ENCODE data around the gene HYI. TPM values are rescaled to one million over a fixed set of nuclear protein-coding genes. Genes with fewer than 3 reads are reported as not detected.
A peak's percentile ranks its signal among the peaks of the same experiment; 100 is the strongest.

The HYI gene
- total and polyA plus RNA-seq, 7 donors = 7.4 to 21.4 (median 12.2) TPM

GRCh38 chr1:43437031-43437973 is 16.4 kb downstream of the HYI start:
- intact Hi-C loops (cut with DNase I) = no loop called here
- no peaks in the 10 kb centered on the region for H3K9me3 ChIP-seq
- peaks cover 11 to 88% of the 10 kb centered on the region in 2 donors for H3K36me3 ChIP-seq (ENCODE audit: insufficient read depth in 1 of 2, low read depth in 1 of 2)
- DNase-seq = no peak
- H3K4me1 ChIP-seq = no peaks in the 10 kb centered on the region
- 90 to 96% (median 92%) methylated on average over 20 of the region's 20 CpGs for WGBS, 3 donors
- H3K27me3 ChIP-seq (ENCODE audit: insufficient read depth in 3 of 3, low read length in 2 of 3) = no peaks in the 10 kb centered on the region
- no peak overlapping the region for H3K4me3 ChIP-seq
- TF ChIP-seq, protein P1, sequence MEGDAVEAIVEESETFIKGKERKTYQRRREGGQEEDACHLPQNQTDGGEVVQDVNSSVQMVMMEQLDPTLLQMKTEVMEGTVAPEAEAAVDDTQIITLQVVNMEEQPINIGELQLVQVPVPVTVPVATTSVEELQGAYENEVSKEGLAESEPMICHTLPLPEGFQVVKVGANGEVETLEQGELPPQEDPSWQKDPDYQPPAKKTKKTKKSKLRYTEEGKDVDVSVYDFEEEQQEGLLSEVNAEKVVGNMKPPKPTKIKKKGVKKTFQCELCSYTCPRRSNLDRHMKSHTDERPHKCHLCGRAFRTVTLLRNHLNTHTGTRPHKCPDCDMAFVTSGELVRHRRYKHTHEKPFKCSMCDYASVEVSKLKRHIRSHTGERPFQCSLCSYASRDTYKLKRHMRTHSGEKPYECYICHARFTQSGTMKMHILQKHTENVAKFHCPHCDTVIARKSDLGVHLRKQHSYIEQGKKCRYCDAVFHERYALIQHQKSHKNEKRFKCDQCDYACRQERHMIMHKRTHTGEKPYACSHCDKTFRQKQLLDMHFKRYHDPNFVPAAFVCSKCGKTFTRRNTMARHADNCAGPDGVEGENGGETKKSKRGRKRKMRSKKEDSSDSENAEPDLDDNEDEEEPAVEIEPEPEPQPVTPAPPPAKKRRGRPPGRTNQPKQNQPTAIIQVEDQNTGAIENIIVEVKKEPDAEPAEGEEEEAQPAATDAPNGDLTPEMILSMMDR (IDR thresholded peaks at IDR 0.05) = no peak
- ATAC-seq = no peak
- H3K27ac ChIP-seq = no peak overlapping the region

DNA sequence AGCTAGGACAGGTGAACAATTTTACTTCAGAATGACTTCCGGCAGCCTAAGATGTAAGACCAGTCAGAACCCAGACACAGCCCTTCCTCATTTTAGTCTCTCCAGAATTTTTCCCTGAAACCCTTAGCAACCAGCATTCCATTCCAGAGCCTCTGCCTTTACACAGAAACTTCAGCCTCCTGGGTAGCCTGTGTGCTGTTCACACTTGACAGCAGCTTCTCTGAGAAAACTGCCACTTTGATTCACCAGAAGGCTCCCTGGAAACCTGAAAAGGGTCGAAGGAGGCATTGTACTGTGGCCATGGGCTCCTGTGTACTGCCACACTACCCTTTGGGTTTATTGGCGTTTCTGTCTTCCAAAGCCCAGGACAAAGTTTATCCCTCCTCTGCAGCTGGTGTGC is 17.4 kb downstream of the HYI start:
- intact Hi-C loops (cut with DNase I) = no loop called here
- H3K27ac ChIP-seq = no peak overlapping the region
- H3K36me3 ChIP-seq (ENCODE audit: insufficient read depth in 1 of 2, low read depth in 1 of 2) = peaks cover 16 to 88% of the 10 kb centered on the region in 2 donors
- H3K4me3 ChIP-seq = no peak overlapping the region
- WGBS, 3 donors = 76 to 85% (median 83%) methylated on average over 3 of the region's 3 CpGs
- no peak for ATAC-seq
- no peak for DNase-seq
- H3K9me3 ChIP-seq = no peaks in the 10 kb centered on the region
- TF ChIP-seq, protein P1 (IDR thresholded peaks at IDR 0.05) = no peak
- no peaks in the 10 kb centered on the region for H3K27me3 ChIP-seq (ENCODE audit: insufficient read depth in 3 of 3, low read length in 2 of 3)
- H3K4me1 ChIP-seq = no peaks in the 10 kb centered on the region

GRCh38 chr1:43435146-43436145 is 18.3 kb downstream of the HYI start:
- Histone ChIP-seq H3K4me3 (no peak overlapping the region), H3K9me3 (no peaks in the 10 kb centered on the region), H3K36me3 (ENCODE audit: insufficient read depth in 1 of 2, low read depth in 1 of 2) (peaks cover 23 to 88% of the 10 kb centered on the region in 2 donors), H3K27me3 (ENCODE audit: insufficient read depth in 3 of 3, low read length in 2 of 3) (no peaks in the 10 kb centered on the region), H3K4me1 (no peaks in the 10 kb centered on the region), H3K27ac (peak overlapping the region; percentile 10)
- DNase-seq = peak in 1 of 2 donors; percentile 52
- TF ChIP-seq, protein P1 (IDR thresholded peaks at IDR 0.05) = no peak
- peak; percentile 43 to 70 (median 49) for ATAC-seq
- intact Hi-C loops (cut with DNase I) = no loop called here
- WGBS, 3 donors = 60 to 77% (median 61%) methylated on average over 14 of the region's 14 CpGs

GRCh38 chr1:43434256-43434655 is 19.5 kb downstream of the HYI start:
- Histone ChIP-seq H3K27ac (no peak overlapping the region), H3K36me3 (ENCODE audit: insufficient read depth in 1 of 2, low read depth in 1 of 2) (peaks cover 20 to 88% of the 10 kb centered on the region in 2 donors), H3K27me3 (ENCODE audit: insufficient read depth in 3 of 3, low read length in 2 of 3) (no peaks in the 10 kb centered on the region), H3K4me3 (no peak overlapping the region), H3K4me1 (no peaks in the 10 kb centered on the region), H3K9me3 (no peaks in the 10 kb centered on the region)
- DNase-seq (no peak), ATAC-seq (no peak)
- intact Hi-C loops (cut with DNase I) = no loop called here
- TF ChIP-seq, protein P1 (IDR thresholded peaks at IDR 0.05) = no peak
- 89 to 93% (median 90%) methylated on average over 7 of the region's 7 CpGs for WGBS, 3 donors
